Activated naive CD8-positive, alpha-beta T cell (primary cell): ENCODE measurements around the gene FAM222B.
A peak's percentile ranks its signal among the peaks of the same experiment; 100 is the strongest.
"Not testable (repeated sequence)": the region's sequence is repeated elsewhere in the genome, so short reads cannot be mapped to it uniquely, and the experiment has no call there.

Experiments used
- H3K27ac Mint-ChIP-seq: one replicate; pipeline ENCODE4 v1.8.0; 2021; ENCODE audit warnings: mixed read lengths
- H3K27me3 Mint-ChIP-seq: one replicate; pipeline ENCODE4 v1.8.0; 2021; ENCODE audit warnings: mixed read lengths
- H3K36me3 Mint-ChIP-seq: one replicate; pipeline ENCODE4 v1.8.0; 2021; ENCODE audit warnings: mixed read lengths
- H3K4me1 Mint-ChIP-seq: one replicate; pipeline ENCODE4 v1.8.0; 2021; ENCODE audit warnings: low read depth, mixed read lengths
- H3K4me3 Mint-ChIP-seq: one replicate; pipeline ENCODE4 v1.8.0; 2021; ENCODE audit warnings: mild to moderate bottlenecking, mixed read lengths
- H3K9me3 Mint-ChIP-seq: one replicate; pipeline ENCODE4 v1.8.0; 2021; ENCODE audit warnings: low read depth, mixed read lengths

Gene FAM222B

GRCh38 chr17:28834420-28834819, 8.2 kb downstream of the FAM222B start:
- no peaks in the 10 kb centered on the region for H3K27me3 Mint-ChIP-seq
- peaks cover 11% of the 10 kb centered on the region for H3K4me1 Mint-ChIP-seq
- H3K27ac Mint-ChIP-seq, result no peak overlapping the region
- H3K4me3 Mint-ChIP-seq, result no peak overlapping the region
- H3K36me3 Mint-ChIP-seq, result peaks cover 1% of the 10 kb centered on the region
- no peaks in the 10 kb centered on the region for H3K9me3 Mint-ChIP-seq

GRCh38 chr17:28828294-28829040, 14.1 kb downstream of the FAM222B start:
- Mint-ChIP-seq H3K4me3 (no peak overlapping the region), H3K36me3 (peaks cover 6% of the 10 kb centered on the region), H3K27me3 (no peaks in the 10 kb centered on the region), H3K4me1 (peaks cover 6% of the 10 kb centered on the region), H3K27ac (no peak overlapping the region), H3K9me3 (no peaks in the 10 kb centered on the region)

GRCh38 chr17:28827672-28828071, 14.9 kb downstream of the FAM222B start:
- Mint-ChIP-seq H3K9me3 (no peaks in the 10 kb centered on the region), H3K4me3 (no peak overlapping the region), H3K4me1 (peaks cover 7% of the 10 kb centered on the region), H3K27me3 (no peaks in the 10 kb centered on the region), H3K27ac (no peak overlapping the region), H3K36me3 (peaks cover 6% of the 10 kb centered on the region)

GRCh38 chr17:28819582-28819981, 23.0 kb downstream of the FAM222B start:
- no peaks in the 10 kb centered on the region for H3K36me3 Mint-ChIP-seq
- H3K27ac Mint-ChIP-seq, result peak overlapping the region; percentile 51
- H3K4me1 Mint-ChIP-seq, result peaks cover 17% of the 10 kb centered on the region
- H3K27me3 Mint-ChIP-seq, result no peaks in the 10 kb centered on the region
- H3K9me3 Mint-ChIP-seq, result no peaks in the 10 kb centered on the region
- no peak overlapping the region for H3K4me3 Mint-ChIP-seq

- H3K36me3 Mint-ChIP-seq, result no peaks in the 10 kb centered on the region
- H3K4me3 Mint-ChIP-seq, result no peak overlapping the region
- H3K9me3 Mint-ChIP-seq, result no peaks in the 10 kb centered on the region
- no peaks in the 10 kb centered on the region for H3K27me3 Mint-ChIP-seq
- H3K27ac Mint-ChIP-seq, result no peak overlapping the region
- H3K4me1 Mint-ChIP-seq, result peaks cover 17% of the 10 kb centered on the region
These were observed 23.8 kb downstream of the FAM222B start for GRCh38 chr17:28818819-28819221.

GRCh38 chr17:28816540-28816939, 26.1 kb downstream of the FAM222B start:
- H3K4me3 Mint-ChIP-seq, result no peak overlapping the region

GRCh38 chr17:28812748-28813377, 29.7 kb downstream of the FAM222B start:
- H3K27me3 Mint-ChIP-seq, result no peaks in the 10 kb centered on the region
- peaks cover 2% of the 10 kb centered on the region for H3K36me3 Mint-ChIP-seq
- peak overlapping the region; percentile 87 for H3K4me3 Mint-ChIP-seq
- H3K4me1 Mint-ChIP-seq, result peaks cover 42% of the 10 kb centered on the region
- no peaks in the 10 kb centered on the region for H3K9me3 Mint-ChIP-seq
- H3K27ac Mint-ChIP-seq, result peak overlapping the region; percentile 89

More at GRCh38 chr17:28816540-28816939, 26.1 kb downstream of the FAM222B start:
- Mint-ChIP-seq H3K36me3 (no peaks in the 10 kb centered on the region), H3K9me3 (no peaks in the 10 kb centered on the region), H3K27me3 (no peaks in the 10 kb centered on the region), H3K4me1 (peaks cover 24% of the 10 kb centered on the region), H3K27ac (peak overlapping the region; percentile 61)

- H3K27me3 Mint-ChIP-seq, result no peaks in the 10 kb centered on the region
- H3K36me3 Mint-ChIP-seq, result peaks cover 2% of the 10 kb centered on the region
- peaks cover 46% of the 10 kb centered on the region for H3K4me1 Mint-ChIP-seq
- no peaks in the 10 kb centered on the region for H3K9me3 Mint-ChIP-seq
- peak overlapping the region; percentile 87 for H3K4me3 Mint-ChIP-seq
- H3K27ac Mint-ChIP-seq, result peak overlapping the region; percentile 89
These were observed 30.4 kb downstream of the FAM222B start for GRCh38 chr17:28812091-28812747.

- Mint-ChIP-seq H3K4me3 (peak overlapping the region; percentile 87), H3K27me3 (no peaks in the 10 kb centered on the region), H3K4me1 (peaks cover 45% of the 10 kb centered on the region), H3K27ac (peak overlapping the region; percentile 72), H3K36me3 (peaks cover 2% of the 10 kb centered on the region), H3K9me3 (no peaks in the 10 kb centered on the region)
These were observed 30.9 kb downstream of the FAM222B start for GRCh38 chr17:28811651-28812090.

GRCh38 chr17:28810437-28810836, 32.2 kb downstream of the FAM222B start:
- peak overlapping the region; percentile 87 for H3K4me3 Mint-ChIP-seq
- peak overlapping the region; percentile 72 for H3K27ac Mint-ChIP-seq
- no peaks in the 10 kb centered on the region for H3K9me3 Mint-ChIP-seq
- H3K36me3 Mint-ChIP-seq, result peaks cover 2% of the 10 kb centered on the region
- peaks cover 43% of the 10 kb centered on the region for H3K4me1 Mint-ChIP-seq
- H3K27me3 Mint-ChIP-seq, result no peaks in the 10 kb centered on the region

GRCh38 chr17:28807925-28808634, 34.5 kb downstream of the FAM222B start:
- H3K4me1 Mint-ChIP-seq, result peaks cover 42% of the 10 kb centered on the region
- peaks cover 4% of the 10 kb centered on the region for H3K36me3 Mint-ChIP-seq
- no peak overlapping the region for H3K4me3 Mint-ChIP-seq
- peak overlapping the region; percentile 85 for H3K27ac Mint-ChIP-seq
- no peaks in the 10 kb centered on the region for H3K27me3 Mint-ChIP-seq
- no peaks in the 10 kb centered on the region for H3K9me3 Mint-ChIP-seq

- Mint-ChIP-seq H3K27ac (no peak overlapping the region), H3K27me3 (no peaks in the 10 kb centered on the region), H3K4me1 (peaks cover 25% of the 10 kb centered on the region)
These were observed 46.5 kb downstream of the FAM222B start for GRCh38 chr17:28796062-28796461.

GRCh38 chr17:28794846-28795441, 47.6 kb downstream of the FAM222B start:
- not testable (repeated sequence) for H3K27ac Mint-ChIP-seq, H3K27me3 Mint-ChIP-seq, H3K9me3 Mint-ChIP-seq, H3K36me3 Mint-ChIP-seq, H3K4me3 Mint-ChIP-seq
- H3K4me1 Mint-ChIP-seq, result peaks cover 31% of the 10 kb centered on the region

More at GRCh38 chr17:28796062-28796461, 46.5 kb downstream of the FAM222B start:
- Mint-ChIP-seq H3K4me3 (no peak overlapping the region), H3K36me3 (peaks cover 2% of the 10 kb centered on the region), H3K9me3 (no peaks in the 10 kb centered on the region)

- Mint-ChIP-seq H3K4me3 (no peak overlapping the region), H3K4me1 (peaks cover 36% of the 10 kb centered on the region), H3K9me3 (no peaks in the 10 kb centered on the region), H3K27ac (peak overlapping the region; percentile 24), H3K36me3 (peaks cover 2% of the 10 kb centered on the region), H3K27me3 (no peaks in the 10 kb centered on the region)
These were observed 49.5 kb downstream of the FAM222B start for GRCh38 chr17:28792877-28793661.
